Central memory CD8-positive, alpha-beta T cell (primary cell): Measurements from ENCODE around the gene GRIA4.

Experiments used
- ATAC-seq: fragments of 150-1000 bp; cut with Tn5 transposase; replicated peaks from 2 replicates; pipeline ENCODE4 v1.10.0; 2022; ENCODE audit warnings: mild to moderate bottlenecking, moderate FRiP score, moderate number of reproducible peaks; ENCODE audit not compliant: poor library complexity, severe bottlenecking; ENCODE audit errors: extremely low read depth
- DNase-seq, 2 donors: peaks; one replicate each; pipeline ENCODE4 v3.0.0; 2021; ENCODE audit warnings: low spot score in 2 of 2
- H3K27ac Mint-ChIP-seq: one replicate; pipeline ENCODE4 v1.8.0; 2022; ENCODE audit warnings: low read depth, mild to moderate bottlenecking, moderate library complexity, mixed read lengths
- H3K27me3 Mint-ChIP-seq: one replicate; pipeline ENCODE4 v1.8.0; 2022; ENCODE audit warnings: mixed read lengths
- H3K36me3 Mint-ChIP-seq: one replicate; pipeline ENCODE4 v1.8.0; 2022; ENCODE audit warnings: mild to moderate bottlenecking, moderate library complexity, mixed read lengths; ENCODE audit not compliant: insufficient read depth
- H3K4me1 Mint-ChIP-seq: one replicate; pipeline ENCODE4 v1.8.0; 2022; ENCODE audit warnings: mixed read lengths
- H3K4me3 Mint-ChIP-seq: one replicate; pipeline ENCODE4 v1.8.0; 2022; ENCODE audit warnings: mild to moderate bottlenecking, moderate library complexity, mixed read lengths
- H3K9me3 Mint-ChIP-seq: one replicate; pipeline ENCODE4 v1.8.0; 2022; ENCODE audit warnings: mixed read lengths

GRIA4 gene

DNA sequence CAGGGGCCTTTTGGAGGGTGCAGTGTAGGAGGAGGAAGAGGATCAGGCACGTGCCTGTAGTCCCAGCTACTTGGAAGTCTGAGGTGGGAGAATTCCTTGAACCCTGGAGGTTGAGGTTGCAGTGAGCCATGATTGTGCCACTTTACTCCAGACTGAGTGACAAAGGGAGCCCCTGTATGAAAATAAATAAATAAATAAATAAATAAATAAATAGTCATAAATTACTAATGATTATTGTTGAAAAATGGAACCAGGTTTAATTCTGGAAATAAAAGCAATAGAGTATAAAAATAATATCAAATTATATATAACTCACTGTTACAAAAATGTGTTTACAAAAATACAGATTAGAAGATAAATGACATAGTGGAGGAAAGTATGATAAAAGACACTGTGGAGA lies 37.9 kb downstream of the GRIA4 start:
- peaks cover 16% of the 10 kb centered on the region for H3K9me3 Mint-ChIP-seq
- H3K4me3 Mint-ChIP-seq = no peak overlapping the region
- no peaks in the 10 kb centered on the region for H3K36me3 Mint-ChIP-seq
- DNase-seq (no peak), ATAC-seq (no peak)
- no peaks in the 10 kb centered on the region for H3K27me3 Mint-ChIP-seq
- H3K27ac Mint-ChIP-seq = no peak overlapping the region
- H3K4me1 Mint-ChIP-seq = no peaks in the 10 kb centered on the region

DNA sequence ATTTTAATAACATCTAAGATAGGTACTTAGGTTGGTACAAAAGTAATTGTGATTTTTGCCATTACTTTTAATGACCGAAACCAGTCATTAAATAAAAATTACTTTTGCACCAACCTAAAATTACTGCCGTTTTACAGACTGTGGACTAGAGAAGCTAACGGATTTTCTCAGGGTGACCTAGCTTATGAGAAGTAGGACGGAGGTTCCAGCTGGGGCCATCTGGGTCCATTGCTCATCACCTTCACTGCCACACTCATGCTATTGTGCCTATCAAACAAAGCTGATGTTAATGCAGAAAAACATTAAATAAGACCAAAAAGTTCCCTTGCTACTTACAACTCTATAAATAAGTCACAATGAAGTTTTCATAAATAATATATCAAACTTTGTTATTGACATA lies 38.9 kb downstream of the GRIA4 start:
- Mint-ChIP-seq H3K4me3 (no peak overlapping the region), H3K27ac (no peak overlapping the region), H3K36me3 (no peaks in the 10 kb centered on the region), H3K4me1 (no peaks in the 10 kb centered on the region), H3K27me3 (no peaks in the 10 kb centered on the region), H3K9me3 (peaks cover 16% of the 10 kb centered on the region)
- ATAC-seq (no peak), DNase-seq (no peak)

DNA sequence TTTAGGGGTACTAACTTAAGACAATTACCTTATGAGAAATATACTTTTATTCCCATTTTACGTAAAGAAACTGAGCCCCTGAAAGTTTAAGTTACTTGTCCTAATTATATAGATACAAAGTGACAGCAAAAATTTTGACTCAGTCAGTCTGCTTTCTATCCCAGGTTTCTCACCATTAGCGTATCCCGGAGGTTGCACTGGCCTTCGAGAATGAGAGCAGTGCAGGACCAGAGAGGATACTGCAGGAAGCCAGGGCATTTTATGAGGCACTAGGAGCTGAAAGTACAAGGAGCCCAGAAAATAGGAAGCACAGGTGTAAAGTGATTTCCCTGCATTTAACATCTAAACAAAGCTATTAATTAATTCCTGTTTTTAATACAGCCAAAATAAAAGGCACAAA lies 55.4 kb downstream of the GRIA4 start:
- no peaks in the 10 kb centered on the region for H3K27me3 Mint-ChIP-seq
- no peak overlapping the region for H3K4me3 Mint-ChIP-seq
- ATAC-seq (no peak), DNase-seq (no peak)
- H3K4me1 Mint-ChIP-seq = no peaks in the 10 kb centered on the region
- peaks cover 5% of the 10 kb centered on the region for H3K9me3 Mint-ChIP-seq
- no peak overlapping the region for H3K27ac Mint-ChIP-seq
- H3K36me3 Mint-ChIP-seq = no peaks in the 10 kb centered on the region

DNA sequence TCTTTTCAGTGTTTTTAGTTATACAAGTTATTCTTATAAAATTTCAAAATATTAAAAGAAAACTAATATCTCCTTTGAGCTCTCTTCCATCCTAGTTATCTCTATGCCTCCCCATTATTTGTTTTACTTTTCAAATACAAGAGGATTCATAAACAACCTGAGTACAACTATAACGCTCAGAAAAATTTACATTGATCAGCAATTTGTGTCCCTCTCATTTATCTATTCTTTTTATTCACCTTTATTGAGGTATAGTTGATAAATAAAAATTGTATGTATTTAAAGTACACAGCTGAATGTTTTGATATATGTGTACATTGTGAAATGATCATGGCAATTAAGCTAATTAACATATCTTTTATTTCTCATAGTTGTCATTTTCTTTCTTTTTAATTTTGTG lies 57.6 kb downstream of the GRIA4 start:
- H3K4me1 Mint-ChIP-seq = no peaks in the 10 kb centered on the region
- no peaks in the 10 kb centered on the region for H3K36me3 Mint-ChIP-seq
- H3K27ac Mint-ChIP-seq = no peak overlapping the region
- H3K4me3 Mint-ChIP-seq = no peak overlapping the region
- peaks cover 5% of the 10 kb centered on the region for H3K9me3 Mint-ChIP-seq
- H3K27me3 Mint-ChIP-seq = no peaks in the 10 kb centered on the region
- no peak for DNase-seq
- no peak for ATAC-seq

DNA sequence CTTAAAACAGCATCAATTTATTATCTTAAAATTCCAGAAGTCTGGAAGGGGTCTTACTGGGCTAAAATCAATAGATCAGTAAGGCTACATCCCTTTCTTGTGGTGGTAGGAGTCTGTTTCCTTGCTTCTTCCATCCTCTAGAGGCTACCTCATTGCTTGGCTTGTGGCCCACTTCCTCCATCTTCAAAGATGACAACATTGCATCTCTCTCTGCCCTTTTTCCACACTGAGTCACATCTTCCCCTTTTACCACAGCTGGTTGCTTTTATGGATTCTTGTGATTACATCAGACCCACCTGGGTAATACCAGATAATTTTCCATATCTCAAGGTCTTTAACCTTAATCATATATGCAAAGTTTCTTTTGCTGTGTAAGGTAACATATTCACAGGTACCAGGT lies 60.9 kb downstream of the GRIA4 start:
- no peak overlapping the region for H3K4me3 Mint-ChIP-seq
- DNase-seq (no peak), ATAC-seq (no peak)
- no peak overlapping the region for H3K27ac Mint-ChIP-seq
- H3K36me3 Mint-ChIP-seq = no peaks in the 10 kb centered on the region
- peaks cover 5% of the 10 kb centered on the region for H3K9me3 Mint-ChIP-seq
- H3K27me3 Mint-ChIP-seq = no peaks in the 10 kb centered on the region
- H3K4me1 Mint-ChIP-seq = no peaks in the 10 kb centered on the region

DNA sequence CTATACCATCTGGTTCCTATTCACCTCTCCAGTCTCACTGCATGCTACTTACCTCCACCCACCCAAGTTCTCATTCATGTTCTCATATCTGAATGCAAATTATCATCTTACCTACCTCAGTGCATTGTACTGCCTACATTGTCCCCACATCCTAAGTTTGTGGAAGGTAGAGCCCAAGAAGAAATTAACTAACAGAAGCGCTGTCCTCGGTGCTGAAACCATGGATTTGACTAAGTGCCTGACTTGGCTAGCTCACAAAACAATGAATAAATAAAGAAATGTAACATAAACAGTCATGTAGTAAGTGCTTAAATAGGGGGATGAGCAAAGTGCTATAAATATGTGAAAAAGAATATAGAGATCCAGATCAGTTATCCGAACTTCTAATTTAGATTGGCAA lies 63.2 kb downstream of the GRIA4 start:
- ATAC-seq = no peak
- Mint-ChIP-seq H3K4me1 (no peaks in the 10 kb centered on the region), H3K36me3 (no peaks in the 10 kb centered on the region), H3K9me3 (peaks cover 5% of the 10 kb centered on the region), H3K27ac (no peak overlapping the region), H3K27me3 (no peaks in the 10 kb centered on the region), H3K4me3 (no peak overlapping the region)
- DNase-seq = no peak

DNA sequence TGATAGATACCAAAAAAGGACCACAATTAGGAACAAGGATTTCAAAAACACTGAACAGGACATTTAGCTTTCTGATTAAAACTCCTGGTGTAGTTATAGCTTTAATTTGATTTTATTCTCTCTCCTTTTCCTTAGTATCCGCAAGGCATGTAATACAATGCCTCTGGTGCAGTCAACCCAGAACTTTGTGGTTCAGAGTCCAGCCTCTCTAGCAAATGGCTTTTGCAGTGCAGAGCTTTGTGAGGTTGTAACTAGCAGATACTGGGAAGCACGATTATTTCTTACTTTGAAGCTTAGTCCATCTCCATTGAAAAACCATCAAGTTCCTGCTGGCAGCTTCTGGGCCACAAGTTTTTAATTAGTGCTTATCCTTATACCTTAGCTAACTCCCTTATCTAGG lies 79.8 kb downstream of the GRIA4 start:
- no peaks in the 10 kb centered on the region for H3K4me1 Mint-ChIP-seq
- H3K27me3 Mint-ChIP-seq = no peaks in the 10 kb centered on the region
- H3K4me3 Mint-ChIP-seq = no peak overlapping the region
- ATAC-seq (no peak), DNase-seq (no peak)
- no peaks in the 10 kb centered on the region for H3K36me3 Mint-ChIP-seq
- no peaks in the 10 kb centered on the region for H3K9me3 Mint-ChIP-seq
- no peak overlapping the region for H3K27ac Mint-ChIP-seq

DNA sequence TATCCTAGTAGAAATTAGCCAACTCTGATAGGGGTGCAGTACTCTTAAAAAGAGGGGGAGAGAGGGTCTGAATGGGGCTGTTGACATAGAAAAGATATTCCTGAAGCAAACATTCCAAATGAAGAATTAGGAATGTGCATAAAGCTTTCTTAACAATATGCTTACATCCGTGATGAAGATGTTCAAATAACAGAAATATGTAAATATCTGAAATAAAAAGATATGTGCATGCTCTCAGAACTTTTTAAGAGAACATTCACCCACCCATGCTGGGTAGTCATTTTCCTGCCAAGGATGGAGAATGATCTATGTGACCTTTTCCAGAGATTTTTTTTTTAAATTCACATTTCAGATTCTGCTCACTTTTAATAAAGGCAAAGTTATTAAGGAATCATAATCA lies 80.6 kb downstream of the GRIA4 start:
- DNase-seq (no peak), ATAC-seq (no peak)
- H3K36me3 Mint-ChIP-seq = no peaks in the 10 kb centered on the region
- no peak overlapping the region for H3K27ac Mint-ChIP-seq
- H3K27me3 Mint-ChIP-seq = no peaks in the 10 kb centered on the region
- no peak overlapping the region for H3K4me3 Mint-ChIP-seq
- H3K4me1 Mint-ChIP-seq = no peaks in the 10 kb centered on the region
- H3K9me3 Mint-ChIP-seq = peaks cover 5% of the 10 kb centered on the region

DNA sequence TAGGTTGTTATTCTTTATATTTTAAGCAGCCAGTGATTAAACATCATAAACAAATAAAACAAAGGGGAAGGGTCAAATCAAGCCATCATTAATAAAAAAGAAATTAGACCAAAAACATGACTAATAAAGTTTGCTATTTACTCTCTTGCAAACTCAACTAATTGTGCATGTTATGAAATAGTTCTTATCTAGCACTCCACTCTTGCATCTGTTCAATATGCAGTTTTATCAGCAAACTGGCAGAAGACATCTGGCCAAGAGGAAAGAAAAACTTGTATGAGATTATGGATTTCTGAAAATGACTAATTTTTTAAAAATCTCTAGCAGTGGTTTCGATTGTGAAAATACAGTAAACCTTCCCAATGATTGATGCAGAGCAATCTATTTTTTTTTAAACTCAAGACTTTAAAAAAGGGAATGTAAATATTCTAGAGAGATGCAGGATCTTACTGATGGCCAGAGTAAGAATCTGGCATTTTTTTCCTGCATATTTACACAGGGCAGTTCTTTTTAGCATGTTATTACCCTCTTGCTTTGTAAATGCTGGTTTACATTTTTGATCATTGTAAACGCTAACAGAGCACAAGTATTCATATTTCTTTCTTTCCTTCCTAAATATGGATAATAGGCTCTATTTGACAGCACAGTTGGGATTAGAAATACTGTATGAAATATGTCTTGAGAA lies 83.3 kb downstream of the GRIA4 start:
- Mint-ChIP-seq H3K27me3 (no peaks in the 10 kb centered on the region), H3K9me3 (peaks cover 5% of the 10 kb centered on the region), H3K4me1 (no peaks in the 10 kb centered on the region), H3K4me3 (no peak overlapping the region), H3K36me3 (no peaks in the 10 kb centered on the region), H3K27ac (no peak overlapping the region)
- ATAC-seq (no peak), DNase-seq (no peak)

DNA sequence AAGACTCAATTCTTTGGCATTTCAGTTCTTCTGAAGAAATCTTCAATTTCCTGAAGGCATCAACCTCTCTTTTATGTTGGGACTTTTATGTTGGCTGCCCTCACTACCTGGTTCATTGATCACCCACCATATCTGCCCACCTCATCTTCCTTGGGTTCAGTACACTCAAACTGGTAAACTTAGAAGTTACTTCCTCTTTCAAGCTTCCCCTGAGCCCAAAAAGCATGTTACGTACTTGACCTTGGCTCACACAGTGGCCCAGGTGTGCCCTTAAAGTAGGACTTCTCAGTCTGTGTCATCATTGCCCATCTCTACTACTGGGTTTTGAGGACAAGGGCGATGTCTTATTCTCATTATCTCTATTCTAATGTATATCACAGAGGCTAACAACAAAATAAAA lies 86.1 kb downstream of the GRIA4 start:
- Mint-ChIP-seq H3K27ac (no peak overlapping the region), H3K9me3 (peaks cover 5% of the 10 kb centered on the region), H3K4me1 (no peaks in the 10 kb centered on the region), H3K36me3 (no peaks in the 10 kb centered on the region), H3K27me3 (no peaks in the 10 kb centered on the region), H3K4me3 (no peak overlapping the region)
- ATAC-seq = no peak
- no peak for DNase-seq

DNA sequence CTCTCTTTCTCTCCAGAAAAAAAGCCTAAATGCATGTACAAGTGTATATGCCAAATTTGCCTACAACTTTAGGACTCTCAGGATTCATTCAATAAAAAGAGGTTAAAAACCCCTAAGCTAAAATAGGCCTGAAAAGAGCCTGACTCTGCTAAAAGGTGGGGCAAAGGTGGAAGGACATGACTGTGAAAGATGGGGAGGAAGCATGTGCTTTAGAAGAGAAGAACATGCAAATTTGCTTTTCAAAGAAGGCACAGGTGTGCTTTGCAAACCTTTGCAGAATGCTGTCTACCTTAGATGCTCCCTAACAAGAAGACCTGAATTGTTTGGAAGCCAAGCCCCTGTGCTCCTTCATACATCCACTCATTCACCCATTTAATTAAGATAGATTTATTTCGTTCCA lies 87.4 kb downstream of the GRIA4 start:
- DNase-seq = no peak
- Mint-ChIP-seq H3K4me1 (no peaks in the 10 kb centered on the region), H3K27ac (no peak overlapping the region), H3K4me3 (no peak overlapping the region), H3K36me3 (no peaks in the 10 kb centered on the region), H3K27me3 (no peaks in the 10 kb centered on the region), H3K9me3 (peaks cover 5% of the 10 kb centered on the region)
- ATAC-seq = no peak

DNA sequence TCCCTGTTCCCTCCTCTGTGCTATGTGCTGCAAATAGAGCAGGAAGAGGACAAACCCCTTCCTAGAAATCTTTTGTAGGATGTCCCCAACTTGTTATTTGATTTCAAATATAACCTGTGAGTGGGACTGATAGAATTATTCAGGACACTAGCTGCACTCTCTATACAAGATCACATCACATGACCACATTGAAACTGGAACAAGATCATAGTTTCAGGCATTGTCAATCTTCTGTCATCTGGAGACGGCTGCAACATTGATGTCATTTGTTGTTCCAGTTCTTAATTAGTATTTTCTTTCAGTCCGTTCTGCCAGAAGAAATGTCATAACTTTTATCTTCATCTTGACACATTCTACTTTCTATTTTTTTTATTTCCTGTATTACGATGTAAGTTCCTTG lies 89.3 kb downstream of the GRIA4 start:
- no peaks in the 10 kb centered on the region for H3K36me3 Mint-ChIP-seq
- no peak overlapping the region for H3K27ac Mint-ChIP-seq
- no peaks in the 10 kb centered on the region for H3K27me3 Mint-ChIP-seq

DNA sequence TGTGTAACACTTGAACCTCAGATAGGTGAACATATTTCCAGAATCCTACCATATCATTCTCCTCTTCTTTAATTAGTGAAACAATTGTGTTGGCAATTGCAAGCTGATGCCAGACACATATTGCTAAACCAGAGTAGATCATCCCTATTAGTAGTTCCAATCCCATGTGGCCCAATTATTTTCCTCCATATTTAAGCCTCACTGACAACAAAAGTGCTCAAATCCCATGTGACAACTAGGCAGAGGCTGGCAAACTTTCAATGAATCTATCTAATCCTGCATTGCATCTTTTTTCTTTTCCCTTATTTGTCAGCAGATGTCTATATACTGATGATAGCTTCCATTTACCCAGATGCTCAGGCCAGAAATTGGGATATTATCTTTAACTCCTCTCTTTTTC lies 90.4 kb downstream of the GRIA4 start:
- ATAC-seq (no peak), DNase-seq (no peak)
- no peaks in the 10 kb centered on the region for H3K4me1 Mint-ChIP-seq
- no peaks in the 10 kb centered on the region for H3K36me3 Mint-ChIP-seq
- H3K27me3 Mint-ChIP-seq = no peaks in the 10 kb centered on the region
- no peak overlapping the region for H3K27ac Mint-ChIP-seq
- H3K9me3 Mint-ChIP-seq = peaks cover 1% of the 10 kb centered on the region
- no peak overlapping the region for H3K4me3 Mint-ChIP-seq

More for the DNA sequence above, 89.3 kb downstream of the GRIA4 start:
- H3K4me3 Mint-ChIP-seq = no peak overlapping the region
- H3K9me3 Mint-ChIP-seq = peaks cover 5% of the 10 kb centered on the region
- ATAC-seq (no peak), DNase-seq (no peak)
- H3K4me1 Mint-ChIP-seq = no peaks in the 10 kb centered on the region

DNA sequence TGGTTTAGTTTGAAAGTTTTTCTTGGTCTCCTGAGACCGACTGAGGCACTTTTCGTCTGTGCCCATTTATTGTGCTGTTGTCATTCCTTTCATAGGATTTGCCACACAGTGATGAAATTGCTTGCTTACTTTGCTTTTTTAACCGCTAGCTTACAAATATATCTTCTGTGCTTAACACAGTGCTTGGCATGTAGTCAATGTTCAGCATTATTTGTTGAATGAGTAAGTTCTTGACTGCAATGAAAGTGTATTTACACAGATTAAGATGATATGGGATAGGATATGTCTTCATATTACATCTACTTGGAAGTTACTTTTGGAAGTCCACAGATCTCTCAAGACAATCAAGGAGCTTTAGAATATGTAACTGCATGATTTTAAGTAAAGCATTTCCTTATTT lies 91.2 kb downstream of the GRIA4 start:
- no peaks in the 10 kb centered on the region for H3K9me3 Mint-ChIP-seq
- no peaks in the 10 kb centered on the region for H3K4me1 Mint-ChIP-seq
- H3K27me3 Mint-ChIP-seq = no peaks in the 10 kb centered on the region
- ATAC-seq = no peak
- H3K27ac Mint-ChIP-seq = no peak overlapping the region
- no peak overlapping the region for H3K4me3 Mint-ChIP-seq
- no peaks in the 10 kb centered on the region for H3K36me3 Mint-ChIP-seq
- DNase-seq = no peak
